Endometrium (tissue), 2 donors: ENCODE data around the gene EPB41L1.
"Not testable (repeated sequence)": the region's sequence is repeated elsewhere in the genome, so short reads cannot be mapped to it uniquely, and the experiment has no call there.

Source experiments
- FAIRE-seq: peaks from 2 replicates; lab custom pipeline; 2012; peaks lifted over from hg19 to GRCh38; lab: Jason Lieb, UNC
- donor health status: control.
- donor health status: control.

Gene EPB41L1

DNA sequence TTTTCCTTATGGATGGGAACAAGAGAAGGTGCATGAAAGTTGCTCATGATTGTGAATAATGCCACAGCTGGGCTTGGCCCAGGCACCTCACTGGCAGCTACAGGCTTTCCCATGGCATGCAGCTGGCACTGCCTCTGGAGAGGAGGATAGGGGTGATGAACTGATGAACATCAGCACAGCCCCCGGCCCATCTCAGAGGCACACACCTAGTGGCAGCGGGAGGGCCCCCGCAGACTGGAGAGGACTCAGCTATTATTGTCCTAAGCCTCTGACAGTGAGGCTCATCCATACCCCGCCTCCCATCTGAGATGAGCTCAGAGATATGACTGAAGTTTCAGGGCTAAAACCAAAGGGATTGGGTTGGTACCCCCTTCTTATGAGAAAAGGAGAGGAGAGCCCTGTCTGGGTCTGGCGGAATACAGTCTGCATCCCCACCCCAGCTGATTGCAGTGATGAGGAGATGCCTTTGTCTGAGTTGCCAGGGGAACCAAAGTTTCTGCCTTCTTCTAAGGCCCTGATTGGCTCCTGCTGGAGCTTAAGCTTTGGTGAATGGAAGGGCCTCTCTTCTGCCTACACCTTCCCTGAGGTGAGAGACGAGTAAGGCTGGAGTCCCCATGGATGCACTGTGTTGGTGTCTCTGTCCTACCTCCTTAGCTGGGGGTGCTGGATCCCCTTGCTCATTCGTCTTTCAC is 27.6 kb upstream of the EPB41L1 start:
- no peak for FAIRE-seq

DNA sequence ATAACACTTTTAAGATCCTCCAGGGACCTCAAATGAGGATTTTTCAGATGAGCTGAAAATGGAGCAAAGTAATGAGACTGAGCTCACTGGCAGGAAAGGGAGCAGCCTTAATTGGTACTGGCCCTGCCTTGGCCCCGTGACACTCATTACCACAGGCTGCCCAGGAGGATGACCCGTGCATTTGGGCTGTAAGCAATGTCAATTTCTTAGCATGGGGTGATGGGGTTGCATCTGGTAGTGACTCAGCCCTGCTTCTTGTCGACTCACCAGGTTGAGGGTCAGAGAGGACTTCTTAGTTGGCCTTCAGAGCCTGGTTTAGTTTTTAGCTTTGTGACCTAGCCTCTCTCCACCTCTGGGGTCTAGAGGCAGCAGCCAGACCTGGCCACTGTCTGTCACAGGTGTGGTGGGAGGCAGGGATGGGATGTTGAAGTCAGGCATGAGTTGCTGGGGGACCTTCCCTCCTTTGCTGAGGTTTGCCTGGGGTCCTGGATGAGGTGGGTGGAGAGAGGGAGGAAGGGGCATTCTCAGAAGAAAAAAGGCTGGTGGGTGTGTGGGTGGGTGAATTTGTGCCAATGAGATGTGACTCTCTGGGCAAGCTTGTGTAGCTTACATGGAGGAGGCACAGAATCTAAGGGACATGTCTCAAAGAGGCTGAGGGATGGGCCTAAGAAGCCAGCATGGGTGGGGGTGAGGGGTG is 25.9 kb upstream of the EPB41L1 start:
- no peak for FAIRE-seq

DNA sequence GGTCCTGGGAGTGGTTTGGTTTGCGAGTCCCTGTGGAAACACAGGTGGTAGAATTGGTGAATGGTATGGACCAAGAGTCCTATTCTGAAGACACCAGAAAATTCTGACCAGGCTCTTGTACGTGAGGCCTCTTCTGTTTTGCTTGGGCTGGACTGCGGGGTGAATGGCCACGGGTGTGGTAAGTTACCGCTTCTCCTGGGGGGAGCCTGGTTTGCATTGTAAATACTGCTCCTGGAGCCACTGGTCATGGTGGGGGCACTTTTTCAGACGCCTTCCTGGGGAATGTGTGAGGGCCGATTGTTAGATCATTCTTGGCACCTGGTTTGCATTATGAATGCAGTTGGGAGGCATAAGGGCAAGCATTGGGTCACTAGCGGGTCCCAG is 25.4 kb upstream of the EPB41L1 start:
- no peak for FAIRE-seq

DNA sequence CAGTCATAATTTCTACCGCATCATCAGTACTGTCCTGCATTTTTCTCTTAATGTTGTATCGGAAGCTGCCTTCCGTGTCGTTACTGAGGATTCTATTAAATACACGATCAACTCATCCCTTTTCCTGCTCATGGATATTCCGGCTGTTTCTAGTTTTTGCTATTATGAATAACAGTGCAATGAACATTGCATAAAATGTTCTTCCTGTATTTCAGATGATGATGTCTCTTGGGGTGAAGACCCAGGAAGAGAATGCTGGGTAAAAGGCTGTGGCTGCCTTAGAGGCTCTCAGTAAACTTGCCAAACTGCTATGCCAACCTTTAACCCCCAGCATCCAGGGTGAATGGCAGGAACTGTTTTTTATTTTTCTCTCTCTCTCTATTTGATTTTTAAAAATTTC is 24.1 kb upstream of the EPB41L1 start:
- FAIRE-seq = no peak

DNA sequence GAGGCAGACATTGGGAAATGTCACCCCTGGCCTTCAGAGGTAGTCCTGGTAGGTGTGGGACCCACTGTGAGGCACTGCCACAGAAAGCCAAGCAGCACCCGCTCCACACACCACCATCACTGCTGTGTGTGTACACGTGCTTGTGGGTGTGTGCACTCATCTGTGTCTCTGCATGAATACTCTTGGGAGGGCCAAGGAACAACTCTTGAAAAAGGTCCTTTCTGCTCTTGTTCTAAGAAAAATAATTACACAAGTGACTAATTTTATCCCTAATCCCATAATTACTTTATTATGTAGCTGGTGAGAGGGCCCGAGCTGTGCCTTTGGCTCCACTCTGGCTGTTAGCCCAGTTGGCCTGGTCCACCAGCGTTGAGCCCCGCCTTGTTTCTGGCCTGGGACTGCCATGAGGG is 21.7 kb upstream of the EPB41L1 start:
- FAIRE-seq = no peak

DNA sequence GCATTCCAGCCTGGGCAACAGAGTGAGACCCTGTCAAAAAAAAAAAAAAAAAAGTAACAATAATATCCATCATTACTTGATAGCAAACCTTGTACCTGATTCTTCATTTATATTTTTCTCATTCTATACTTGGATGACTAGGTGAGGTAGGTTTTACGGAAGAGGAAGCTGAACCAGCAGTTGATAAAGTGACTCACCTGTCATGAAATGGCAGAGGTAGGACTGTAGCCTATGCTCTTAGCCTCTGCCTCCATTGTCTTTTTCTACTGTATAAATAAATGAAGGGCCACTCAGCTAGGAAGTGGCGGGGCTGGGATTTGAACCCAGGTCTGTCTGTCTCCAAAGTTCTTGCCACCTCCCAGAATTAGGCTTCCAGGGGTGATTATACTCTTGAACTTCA is 20.7 kb upstream of the EPB41L1 start:
- FAIRE-seq = no peak

DNA sequence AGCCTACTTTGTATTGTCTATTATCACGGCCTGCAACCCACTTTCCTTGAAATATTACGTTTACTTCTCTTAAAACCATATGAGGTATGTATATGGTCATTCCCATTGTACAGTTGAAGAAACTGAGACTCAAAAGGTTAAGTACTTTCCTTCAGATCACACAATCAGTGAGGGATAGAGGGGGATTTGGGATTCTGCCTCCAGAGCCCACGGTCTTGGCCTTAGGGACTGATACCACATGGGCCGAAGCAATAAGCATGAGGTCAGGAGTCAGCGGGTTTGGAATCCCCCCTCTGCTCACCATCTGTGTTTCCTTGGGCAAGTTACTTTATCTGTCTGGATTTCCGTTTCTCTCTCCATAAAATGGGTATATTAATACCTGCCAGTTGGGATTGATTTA is 19.4 kb upstream of the EPB41L1 start:
- no peak for FAIRE-seq

DNA sequence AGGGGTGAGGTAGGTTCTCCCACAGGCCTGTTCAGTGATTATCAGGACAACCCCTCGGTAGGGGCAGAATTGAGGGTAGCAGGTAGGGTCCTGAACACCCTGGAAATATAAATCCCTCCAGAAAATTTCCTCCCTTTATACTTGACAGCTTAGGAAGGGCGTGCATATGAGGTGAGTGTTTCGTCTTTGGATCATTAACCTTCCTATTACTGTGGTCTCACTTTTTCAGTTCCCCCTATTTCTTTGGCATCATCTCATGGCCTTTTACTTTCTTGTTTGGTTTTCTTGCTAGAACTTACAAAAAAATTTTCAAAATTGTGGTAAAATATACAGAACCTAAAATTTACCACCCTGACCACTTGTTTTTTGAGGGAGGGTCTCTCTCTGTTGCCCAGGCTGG is 18.7 kb upstream of the EPB41L1 start:
- FAIRE-seq = no peak

DNA sequence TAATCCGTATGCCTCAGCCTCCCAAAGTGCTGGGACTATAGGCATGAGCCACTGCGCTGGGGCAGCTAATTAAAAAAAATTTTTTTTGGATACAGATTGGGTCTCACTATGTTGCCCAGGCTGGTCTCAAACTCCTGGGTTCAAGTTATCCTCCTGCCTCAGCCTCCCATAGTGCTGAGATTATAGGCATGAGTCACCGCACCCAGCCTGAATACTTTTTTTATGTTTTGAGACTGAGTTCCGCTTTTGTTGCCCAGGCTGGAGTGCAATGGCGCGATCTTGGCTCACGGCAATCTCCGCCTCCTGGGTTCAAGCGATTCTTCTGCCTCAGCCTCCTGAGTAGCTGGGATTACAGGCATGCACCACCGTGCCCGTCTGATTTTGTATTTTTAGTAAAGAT is 17.2 kb upstream of the EPB41L1 start:
- not testable (repeated sequence) for FAIRE-seq

DNA sequence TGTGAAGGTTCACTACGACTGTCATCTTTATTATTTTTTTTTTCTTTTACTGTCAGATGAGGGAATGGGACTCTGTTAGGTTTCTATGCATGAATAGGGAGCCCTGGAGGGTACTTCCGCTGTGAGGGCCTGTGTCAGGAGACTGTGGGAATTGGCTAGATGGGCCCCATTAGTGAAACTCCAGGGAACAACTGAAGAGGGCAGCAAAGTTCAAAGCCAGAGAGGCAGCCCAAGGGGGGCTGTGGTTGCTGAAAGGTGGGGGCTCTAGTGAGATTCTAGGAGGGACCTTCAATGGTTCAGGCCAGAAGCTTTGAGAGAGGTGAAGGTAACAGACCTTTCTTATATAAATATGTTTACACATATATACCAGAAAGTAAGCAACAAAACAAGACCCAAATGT is 13.2 kb upstream of the EPB41L1 start:
- no peak for FAIRE-seq

DNA sequence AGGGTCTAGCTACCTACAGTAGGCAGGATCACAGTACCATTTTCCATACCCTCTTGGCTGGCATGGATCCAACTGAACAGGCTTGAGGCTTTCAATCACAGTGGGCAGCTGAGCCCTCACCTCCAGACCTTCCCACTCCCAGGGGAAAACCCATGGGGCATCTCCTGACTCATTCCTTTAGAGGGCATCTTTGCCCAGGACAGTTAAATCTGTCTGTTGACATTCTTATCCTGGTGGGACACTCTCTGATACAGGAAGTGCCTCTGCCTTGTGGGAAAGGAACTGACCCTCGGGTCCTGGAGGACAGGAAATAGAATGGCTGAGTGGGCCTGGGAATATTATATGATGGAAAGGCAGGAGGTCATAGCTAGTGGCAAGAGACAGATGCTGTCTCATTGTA is 10.2 kb upstream of the EPB41L1 start:
- FAIRE-seq = no peak

DNA sequence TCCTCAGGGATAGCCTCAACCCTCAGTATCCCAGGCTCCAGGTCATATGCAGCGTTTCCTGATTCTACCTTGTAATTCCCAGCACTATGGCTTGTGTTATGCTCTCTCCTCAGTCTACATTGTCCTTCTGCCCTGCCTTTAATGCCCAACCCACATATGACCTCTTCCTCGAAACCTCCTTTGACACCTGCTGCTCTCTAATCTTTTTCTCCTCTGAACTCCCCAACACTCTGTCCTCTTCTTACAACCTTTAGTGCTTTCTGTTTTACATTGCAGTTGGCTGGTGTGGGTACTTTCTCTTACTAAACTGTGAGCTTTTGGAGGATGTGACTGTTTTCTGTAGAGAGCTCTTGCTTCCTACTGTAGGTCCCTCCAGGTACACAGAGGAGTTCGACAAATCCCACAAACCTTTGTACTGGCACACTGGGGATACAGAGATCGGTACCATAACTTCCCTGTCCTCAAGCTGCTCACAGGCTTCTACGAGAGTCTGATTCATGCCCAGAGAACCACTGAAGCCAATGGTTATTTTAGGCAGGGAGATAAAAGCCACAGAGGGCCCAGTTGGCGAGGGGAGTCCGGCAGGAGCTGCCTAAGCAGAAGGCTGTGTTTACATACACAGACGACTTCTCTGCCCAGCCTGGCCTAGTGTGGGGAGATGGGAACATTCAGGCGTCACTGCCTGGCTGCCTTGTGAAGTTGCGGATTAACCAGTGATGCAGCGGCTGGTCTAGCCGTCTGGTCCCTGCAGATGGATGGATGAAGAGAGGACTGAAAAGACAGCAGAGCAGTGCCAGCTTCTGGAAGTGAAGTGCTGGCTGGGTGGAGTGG is 8.4 kb upstream of the EPB41L1 start:
- no peak for FAIRE-seq

DNA sequence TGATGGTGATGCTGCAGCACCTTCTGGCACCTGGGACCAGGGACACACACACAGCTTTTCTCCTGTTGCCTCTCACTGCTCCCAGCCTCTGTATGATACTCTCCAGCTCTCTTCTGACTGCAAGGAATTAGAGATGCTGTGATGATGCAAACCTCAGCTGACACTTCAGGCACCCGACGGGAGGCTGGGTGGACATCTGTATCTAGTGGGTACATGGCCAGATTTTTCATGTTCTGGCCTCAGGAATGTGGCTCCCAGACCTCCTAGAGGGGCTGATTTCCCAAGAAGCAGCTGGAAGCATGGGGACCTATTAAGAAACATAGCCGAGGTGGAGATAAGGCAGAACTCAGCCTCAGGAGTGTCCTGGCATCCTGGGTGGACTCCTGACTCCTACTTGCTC is 6.8 kb upstream of the EPB41L1 start:
- no peak for FAIRE-seq

DNA sequence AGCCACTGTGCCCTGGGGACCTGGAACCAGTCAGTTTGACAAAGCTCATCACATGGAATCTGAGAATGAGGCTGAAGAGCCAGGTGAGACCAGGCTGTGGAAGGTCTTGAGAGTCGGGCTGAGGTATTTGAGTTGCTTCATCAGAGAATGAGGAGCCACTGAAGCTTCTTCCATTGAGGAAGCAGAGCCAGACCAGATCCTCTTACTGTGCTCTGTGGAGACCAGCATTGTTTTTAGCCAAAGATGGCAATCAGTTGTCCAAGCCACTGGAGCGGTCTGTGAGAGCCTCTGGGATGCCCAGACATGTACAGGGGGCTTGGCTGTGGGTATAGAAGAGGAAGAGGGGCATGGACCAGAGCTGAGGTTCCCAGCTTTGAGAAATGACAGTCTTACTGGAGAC is 6.1 kb upstream of the EPB41L1 start:
- FAIRE-seq = no peak

DNA sequence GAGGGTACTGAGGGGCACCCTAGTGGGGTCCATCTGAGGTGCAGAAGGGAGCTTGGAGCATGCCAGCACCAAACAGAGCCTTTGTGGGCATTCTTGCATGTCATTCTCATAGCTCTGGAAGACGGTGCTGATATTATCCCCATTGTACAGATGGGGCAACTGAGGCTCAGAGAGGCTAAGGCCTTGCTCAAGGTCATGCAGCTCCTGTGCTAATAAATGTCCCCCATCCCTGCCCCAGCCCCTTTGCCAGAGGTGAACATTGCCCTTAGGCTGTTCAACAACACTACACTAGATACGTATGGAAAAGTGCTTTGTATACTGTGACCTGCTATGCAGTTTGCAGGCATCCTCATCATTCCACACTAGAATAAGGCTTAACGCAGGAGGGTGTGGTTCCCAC is 5.5 kb upstream of the EPB41L1 start:
- no peak for FAIRE-seq

DNA sequence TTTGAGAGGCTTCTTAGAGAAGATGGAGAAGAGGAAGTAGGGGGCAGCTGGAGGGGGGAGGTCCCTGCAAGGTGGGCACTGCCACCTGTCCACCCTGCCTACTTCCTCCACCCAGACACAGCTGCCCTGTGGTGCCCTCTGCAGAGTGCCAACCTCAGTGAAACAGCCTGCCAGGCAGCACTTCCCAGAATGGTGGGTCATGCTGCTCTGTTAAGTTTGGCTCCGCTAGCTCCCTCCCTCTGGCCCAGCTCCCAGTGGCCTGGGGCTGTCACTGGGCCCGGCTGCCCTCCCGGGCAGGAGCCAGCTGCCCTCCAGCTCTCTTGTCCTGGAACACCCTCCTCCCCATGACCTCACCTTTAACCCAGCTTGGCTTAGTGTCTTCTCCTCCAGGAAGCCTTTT is 5.1 kb upstream of the EPB41L1 start:
- no peak for FAIRE-seq

DNA sequence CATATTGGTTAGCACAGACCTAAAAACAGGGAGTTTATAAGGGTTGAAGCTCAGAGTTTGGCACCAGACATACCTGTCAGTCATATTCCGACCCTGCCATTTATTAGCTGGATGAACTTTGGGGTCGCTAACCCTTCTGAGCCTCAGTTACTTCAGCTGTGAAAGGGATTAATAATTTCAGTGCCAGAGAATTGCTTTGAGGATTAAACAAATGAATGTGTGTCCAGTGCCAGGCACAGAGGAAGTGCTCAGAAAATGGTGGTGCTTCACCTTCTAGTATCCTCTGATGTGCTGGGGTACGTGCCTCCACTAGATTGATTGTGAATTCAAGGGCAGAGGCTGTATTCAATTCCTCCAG is 4.1 kb upstream of the EPB41L1 start:
- FAIRE-seq = no peak

DNA sequence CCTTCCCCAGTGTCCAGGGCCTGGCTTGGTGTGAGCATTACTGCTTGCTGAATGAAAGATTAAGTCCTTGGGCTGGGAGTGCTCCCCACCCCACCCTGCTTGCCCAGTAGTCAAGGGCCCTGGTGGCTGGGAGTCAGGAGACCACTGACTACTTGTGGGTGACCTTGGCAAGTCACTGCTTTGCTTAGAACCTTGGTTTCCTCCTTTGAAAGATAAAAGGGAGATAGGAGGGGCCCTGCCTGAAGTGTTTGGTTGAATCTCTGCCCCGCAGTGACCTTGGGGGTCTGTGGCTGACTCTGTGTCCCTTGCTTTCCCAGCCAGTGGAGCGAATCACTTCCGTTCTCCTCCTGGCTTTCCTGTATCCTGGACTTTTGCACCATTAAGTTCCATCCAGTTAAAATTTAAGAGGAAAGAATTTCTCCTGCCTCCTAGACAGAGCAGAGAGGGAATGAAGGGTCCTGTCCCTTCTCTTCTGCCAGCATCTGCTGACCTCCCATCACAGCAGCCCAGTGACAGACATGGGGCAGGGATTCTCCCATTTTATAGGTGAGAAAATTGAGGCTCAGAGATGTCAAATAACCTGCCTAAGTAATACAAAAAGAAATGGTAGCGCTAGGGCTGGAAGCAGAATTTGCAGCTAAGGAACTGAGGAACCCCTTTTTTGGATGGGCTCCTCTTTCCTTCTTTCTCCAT is 3.5 kb upstream of the EPB41L1 start:
- no peak for FAIRE-seq

DNA sequence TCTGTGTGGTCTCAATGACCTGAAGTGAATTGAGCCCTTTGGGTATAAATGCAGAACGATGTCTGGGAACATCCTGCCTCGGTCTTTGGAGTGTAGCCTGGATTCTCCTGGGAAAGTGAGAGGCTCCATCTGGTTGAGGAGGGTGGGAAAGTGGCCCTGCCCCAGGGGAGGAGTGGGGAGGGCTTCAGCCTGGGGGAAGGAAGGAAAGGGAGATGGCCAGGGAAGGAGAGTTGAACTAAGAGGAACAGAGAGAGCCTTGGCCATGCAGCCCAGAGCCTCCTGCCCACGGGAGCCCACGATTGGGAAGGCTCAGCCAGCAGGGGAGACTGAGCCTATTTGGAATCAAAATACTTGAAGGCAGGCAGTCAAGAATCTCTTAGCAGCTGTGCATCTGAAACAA is 2.3 kb upstream of the EPB41L1 start:
- peak; percentile 18 for FAIRE-seq

DNA sequence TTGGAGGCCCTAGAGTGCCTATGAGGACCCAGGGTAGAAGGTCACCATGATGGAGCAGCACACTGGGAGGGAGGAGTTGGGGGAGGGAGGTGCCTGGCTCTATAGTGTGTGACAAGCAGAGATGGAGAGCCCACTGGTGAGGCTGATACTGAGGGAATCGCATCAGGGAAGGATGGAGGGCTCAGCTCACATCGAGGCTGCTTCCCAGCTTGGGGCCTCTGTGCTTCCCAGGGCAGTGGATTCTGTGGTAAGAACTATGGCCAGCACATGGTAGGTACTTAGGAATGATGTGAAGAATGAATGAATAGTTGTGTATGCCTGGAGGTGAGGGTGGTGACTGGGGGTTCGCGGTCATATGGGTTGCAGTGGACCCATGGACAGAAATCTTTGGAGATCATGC is 1.3 kb upstream of the EPB41L1 start:
- no peak for FAIRE-seq

DNA sequence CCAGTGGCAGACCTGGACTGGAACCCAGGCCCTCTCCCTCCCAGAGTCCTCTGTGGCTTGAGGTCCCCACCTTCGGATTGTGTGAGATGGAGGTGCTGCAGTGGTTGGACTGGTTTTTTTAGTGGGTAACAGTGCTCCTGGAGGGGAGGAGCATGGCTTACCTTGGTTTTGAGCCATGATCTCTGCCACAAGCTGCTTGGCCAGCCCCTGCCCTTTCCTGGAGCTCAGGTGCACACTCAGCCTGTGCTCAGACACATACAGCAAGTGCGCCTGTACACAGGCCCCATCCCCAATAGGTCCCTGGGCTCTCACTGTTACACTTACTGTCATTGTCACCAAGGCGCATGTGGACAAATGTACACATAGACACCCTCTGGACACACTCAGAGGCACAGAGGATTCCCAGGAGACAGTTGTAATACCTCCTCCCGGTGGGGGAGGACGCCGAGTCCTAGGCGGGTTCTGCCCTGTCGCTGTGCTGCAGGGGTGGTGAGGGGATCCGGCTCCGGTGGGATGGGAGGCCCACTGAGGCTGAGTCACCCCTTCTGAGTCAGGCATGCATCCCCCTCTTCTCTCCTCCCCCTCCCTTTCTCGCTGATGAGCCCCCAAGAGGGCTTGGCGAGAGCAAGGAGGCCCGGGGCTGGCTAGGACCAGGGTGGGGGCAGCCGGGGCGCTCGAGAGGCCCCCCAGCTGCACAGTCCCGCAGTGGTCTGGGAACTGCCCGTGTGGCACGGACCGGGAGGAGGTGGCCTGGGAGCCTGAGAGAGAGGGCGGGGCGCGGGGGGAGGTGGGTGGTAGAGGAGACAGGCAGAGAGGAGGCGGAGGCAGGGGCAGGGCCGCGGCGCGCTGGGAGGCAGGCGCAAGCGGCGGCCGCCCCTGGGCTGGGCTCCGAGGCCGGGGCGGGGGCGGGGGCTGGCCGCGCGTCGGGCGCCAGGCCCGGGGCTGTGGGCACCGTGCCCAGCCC is 522 bp upstream of the EPB41L1 start:
- FAIRE-seq = no peak

DNA sequence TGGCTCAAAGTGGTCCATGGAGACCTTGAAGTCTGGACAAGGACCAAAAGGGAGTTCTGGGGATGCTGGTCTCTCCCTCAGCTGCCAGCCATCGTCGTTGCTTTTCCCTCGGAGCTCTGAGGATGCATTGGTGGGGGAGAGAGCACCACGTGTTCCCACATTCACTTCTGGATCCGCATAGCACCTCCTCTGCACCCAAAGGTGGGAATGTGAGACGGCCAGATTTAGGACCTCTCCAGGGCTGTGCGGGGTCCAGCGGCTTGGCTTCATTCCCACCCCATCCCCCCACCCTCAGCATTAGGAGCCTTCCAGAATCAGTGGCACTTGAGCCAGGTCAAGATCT is 1.1 kb downstream of the EPB41L1 start:
- no peak for FAIRE-seq
